Muscle of arm (tissue), 12 donors: ENCODE data around the gene STARD13. TPM values are rescaled to one million over a fixed set of nuclear protein-coding genes. Genes with fewer than 3 reads are reported as not detected.
"Not testable (repeated sequence)": the region's sequence is repeated elsewhere in the genome, so short reads cannot be mapped to it uniquely, and the experiment has no call there.

Experiments used
- DNase-seq: peaks from one replicate; pipeline ENCODE4 v3.0.0-alpha.2; 2013
- polyA plus RNA-seq, 12 donors: library from polyadenylated mRNA; unstranded; fragments of 120-200 nt; gene quantifications; one replicate each; pipeline ENCODE4 v1.2.1, GENCODE V29; 2013; ENCODE audit not compliant: insufficient read length in 12 of 12

Gene STARD13
- polyA plus RNA-seq, 12 donors = 16.8 to 72.0 (median 22.7) TPM

GRCh38 chr13:33259296-33259695 is 26.3 kb downstream of the STARD13 start:
- no peak for DNase-seq

DNA sequence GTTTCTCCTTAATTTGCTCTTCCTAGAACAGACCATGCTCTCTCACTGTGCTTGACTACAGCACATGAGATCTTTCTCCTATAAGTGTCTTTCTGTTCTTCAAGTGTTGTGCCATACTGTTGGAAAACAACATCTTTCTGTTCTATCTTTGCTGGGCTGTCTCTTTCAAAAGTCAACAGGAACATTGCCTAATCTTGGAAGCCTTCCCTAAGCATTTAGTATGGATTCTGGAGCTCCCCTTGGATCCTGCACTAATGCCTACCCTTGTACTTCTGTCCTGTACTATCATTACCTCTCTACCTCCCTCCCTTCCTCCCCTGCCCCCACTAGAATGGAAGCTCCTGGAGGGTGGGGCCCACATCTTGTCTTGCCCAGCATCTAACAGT is 26.8 kb downstream of the STARD13 start:
- DNase-seq = no peak

GRCh38 chr13:33257841-33258807 is 27.4 kb downstream of the STARD13 start:
- no peak for DNase-seq

DNA sequence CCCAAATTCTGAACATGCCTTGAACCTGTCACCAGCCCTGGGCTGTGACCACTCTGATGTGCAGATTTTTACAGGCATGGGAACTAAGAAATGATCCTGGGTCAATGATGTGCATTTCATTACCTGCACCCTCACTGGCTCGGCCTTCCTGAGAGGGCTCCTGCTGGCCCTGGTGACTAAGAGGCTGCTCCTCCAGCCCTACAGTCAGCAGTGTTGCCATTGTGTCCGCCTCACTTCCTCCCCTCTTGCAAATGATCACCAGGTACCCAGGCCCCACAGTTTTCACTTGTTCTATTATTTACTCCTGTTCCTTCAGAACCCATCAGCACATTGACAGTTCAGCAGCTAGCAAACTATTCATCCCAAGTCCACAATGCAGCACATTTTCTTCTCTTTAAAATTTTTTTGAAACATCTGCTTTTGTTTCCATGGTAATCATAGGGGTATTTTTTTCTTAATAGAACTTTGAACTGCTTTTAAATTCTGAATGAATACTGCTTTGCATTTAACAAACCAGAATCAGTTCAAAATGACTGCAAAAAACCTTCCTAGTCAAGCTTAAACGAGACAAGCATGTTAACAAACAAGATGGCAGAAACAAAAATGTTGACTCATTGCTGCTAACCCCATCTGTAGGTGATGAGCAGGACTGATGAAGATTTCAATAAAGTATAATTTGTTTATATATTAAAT is 29.3 kb downstream of the STARD13 start:
- no peak for DNase-seq

- no peak for DNase-seq
These were observed 33.4 kb downstream of the STARD13 start for GRCh38 chr13:33252135-33252534.

DNA sequence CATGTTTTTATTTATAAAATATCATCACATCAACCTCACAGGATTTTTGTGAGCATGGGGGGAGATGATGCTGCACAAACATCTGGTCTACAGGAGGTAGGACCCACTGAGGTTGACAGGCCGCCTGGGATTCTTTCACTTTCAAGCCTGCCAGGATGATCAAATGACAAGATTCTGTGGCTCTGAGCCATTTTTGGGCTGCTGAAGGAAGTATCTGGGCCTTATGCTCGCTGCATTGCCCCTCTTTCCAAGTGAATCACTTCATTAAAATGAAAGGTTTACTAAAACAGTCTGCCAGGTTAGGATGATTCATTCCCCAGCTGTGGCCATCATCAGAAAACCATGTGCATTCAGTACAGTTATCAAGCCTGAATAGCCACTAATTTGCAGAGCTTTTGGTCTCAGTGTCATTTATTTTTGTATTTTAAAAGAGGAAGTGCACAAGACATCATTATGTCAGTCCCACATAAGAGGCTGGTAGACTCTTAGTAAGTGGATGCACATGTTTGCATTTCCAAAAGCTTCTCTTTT is 34.4 kb downstream of the STARD13 start:
- peak; percentile 80 for DNase-seq

DNA sequence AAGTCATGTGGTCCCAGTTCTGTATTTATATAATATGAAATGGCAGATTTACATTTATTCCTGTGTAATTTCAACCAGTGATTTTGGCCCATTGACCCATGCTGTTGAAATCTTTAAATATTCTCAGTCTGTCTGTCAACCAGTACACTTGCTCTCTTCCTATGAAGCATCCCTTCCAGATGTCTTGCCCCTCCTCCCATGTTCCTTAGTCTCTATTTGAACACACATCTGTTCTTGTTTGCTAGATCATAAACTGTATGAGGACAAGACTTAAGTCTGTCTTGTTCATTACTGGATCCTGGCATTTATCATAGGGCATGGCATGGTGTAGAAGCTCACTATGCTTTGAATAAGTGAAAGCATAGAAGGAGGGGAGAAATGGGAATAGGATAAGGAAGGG is 34.9 kb downstream of the STARD13 start:
- DNase-seq = peak; percentile 25

DNA sequence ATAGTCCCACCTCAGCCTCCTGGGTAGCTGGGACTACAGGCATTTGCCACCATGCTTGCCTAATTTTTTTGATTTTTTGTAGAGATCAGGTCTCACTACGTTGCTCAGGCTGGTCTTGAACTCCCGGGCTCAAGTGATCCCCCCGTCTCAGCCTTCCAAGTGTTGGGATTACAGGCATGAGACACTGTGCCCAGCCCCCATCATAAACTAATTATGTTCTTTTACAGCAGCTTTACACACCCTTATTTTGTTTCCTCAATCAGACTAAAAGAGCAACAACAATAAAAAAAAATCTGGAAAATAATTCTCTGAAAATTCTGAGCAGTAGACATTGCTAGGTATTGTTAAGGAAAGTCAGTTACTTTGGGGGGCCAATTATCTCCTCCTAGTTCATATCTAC is 35.7 kb downstream of the STARD13 start:
- DNase-seq = no peak

GRCh38 chr13:33249066-33249465 is 36.5 kb downstream of the STARD13 start:
- DNase-seq = no peak

DNA sequence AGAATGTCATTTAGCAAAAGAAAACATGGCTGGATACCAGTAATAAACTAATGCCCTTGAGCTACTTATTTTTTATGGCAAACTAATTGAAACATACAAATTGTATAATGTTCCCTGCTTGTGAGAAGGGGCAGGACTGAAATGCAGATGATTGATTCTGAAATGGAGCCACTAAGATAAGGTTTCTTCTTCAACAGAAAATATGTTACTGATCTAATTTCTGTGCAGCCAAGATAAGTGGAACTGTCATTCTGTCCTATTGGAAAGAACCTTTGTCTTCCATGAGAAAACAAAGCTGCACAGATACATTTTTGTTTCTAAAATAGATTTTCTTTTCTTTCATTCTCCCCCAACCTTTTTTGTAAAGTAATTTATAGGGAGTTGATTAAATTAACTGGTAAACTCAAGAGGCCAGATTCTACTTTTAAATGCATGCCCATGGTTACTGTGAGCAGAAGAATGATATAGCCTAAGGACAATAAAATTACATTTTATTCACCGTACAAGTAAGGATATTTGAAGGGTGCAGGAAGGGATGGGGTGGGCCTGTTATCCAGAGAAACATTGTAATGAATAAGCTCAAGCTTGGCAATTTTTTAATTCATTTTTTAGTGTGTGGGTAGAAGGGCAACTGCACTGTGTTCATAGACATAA is 39.9 kb downstream of the STARD13 start:
- no peak for DNase-seq

DNA sequence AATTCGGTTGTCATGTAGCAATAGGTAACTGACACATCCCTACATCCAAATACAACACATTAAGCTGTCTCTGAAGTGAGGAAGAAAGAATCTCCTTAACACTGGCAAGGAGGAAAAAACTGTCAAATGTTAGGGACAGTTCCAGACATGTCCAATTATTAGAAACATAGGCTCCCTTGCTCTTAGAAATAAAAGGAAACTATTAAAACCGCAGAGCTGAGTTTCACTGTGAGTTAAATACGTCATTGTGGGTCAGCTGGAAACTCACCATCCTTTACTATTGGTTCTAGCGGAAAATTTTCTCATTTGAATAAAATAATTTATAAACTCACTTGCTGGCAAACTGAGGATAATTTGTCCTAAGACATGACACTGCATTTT is 40.7 kb downstream of the STARD13 start:
- no peak for DNase-seq

DNA sequence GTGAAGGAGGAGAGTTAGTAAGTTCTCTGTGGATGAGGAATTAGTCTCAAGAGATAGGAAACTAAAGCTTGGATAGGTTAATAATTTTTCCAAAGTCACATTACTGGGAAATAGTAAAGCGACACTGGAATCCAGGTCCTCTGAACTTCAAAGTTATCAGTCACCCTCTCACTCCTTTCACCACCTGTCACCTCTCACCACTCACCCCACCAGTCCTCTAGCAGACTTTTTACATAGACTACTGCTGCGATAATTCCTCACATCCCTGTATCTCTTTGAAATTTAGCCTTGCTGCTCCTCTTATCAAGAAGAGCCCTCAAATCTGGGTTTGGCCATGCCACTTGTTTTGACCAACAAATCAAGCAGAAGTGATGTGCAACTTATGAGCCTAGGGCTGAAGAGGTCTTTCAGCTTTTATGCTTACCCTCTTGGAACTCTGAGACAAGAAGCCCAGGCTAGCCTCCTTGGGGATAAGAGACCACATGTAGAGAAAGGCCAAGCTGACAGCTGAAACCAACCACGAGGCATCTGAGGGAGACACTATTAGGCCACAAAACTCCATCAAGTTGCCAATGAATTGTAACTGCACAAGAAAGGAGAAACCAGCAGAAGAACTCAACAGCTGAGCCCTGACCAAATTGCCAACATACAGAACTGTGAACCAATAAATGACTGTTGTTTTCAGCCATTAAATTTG is 41.2 kb downstream of the STARD13 start:
- DNase-seq = no peak

GRCh38 chr13:33242984-33243617 is 42.5 kb downstream of the STARD13 start:
- DNase-seq = no peak

DNA sequence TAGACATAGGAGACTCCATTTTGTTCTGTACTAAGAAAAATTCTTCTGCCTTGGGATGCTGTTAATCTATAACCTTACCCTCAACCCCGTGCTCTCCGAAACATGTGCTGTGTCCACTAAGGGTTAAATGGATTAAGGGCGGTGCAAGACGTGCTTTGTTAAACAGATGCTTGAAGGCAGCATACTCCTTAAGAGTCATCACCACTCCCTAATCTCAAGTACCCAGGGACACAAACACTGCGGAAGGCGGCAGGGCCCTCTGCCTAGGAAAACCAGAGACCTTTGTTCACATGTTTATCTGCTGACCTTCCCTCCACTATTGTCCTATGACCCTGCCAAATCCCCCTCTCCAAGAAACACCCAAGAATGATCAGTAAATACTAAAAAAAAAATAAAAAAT is 43.2 kb downstream of the STARD13 start:
- not testable (repeated sequence) for DNase-seq

- no peak for DNase-seq
These were observed 49.5 kb downstream of the STARD13 start for GRCh38 chr13:33236021-33236420.

GRCh38 chr13:33235564-33235963 is 50.0 kb downstream of the STARD13 start:
- peak; percentile 27 for DNase-seq

DNA sequence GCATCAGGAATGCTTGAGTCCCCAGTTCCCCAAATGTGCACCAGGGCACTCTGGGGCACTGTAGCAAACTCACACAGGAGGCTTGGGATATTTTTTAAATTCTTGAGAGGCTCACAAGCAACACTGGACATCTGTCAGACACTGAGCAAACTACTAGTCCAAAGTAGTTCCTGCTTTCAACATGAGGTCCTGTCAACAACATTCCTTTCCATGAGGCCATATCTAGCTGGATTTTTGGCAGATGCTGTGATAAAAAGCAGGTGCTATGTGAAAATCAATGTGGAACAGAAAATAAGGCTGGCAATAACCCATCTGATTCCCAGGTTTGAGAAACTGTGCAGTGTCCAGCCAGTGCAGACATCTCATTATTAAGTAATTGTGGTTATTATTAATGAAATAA is 50.5 kb downstream of the STARD13 start:
- peak; percentile 43 for DNase-seq

DNA sequence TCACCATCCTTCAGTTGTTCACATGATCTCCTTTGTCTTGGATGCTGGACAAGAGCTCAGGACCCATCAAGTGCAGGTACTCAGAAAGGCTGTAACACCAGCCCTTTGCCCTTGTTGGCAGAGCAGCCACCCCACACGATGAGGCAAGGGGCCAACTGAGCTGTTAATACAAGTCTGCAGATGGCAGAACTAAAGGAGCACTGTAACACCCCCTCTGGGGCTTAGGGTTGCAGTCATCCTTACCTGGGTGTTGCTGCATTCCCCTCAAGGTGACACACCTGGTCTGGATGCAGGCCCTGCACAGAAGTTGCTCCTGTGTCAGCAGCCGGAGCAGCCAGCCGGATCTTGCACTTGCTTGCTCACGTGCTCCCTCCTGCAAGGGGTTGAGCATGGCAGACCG is 52.0 kb downstream of the STARD13 start:
- no peak for DNase-seq

DNA sequence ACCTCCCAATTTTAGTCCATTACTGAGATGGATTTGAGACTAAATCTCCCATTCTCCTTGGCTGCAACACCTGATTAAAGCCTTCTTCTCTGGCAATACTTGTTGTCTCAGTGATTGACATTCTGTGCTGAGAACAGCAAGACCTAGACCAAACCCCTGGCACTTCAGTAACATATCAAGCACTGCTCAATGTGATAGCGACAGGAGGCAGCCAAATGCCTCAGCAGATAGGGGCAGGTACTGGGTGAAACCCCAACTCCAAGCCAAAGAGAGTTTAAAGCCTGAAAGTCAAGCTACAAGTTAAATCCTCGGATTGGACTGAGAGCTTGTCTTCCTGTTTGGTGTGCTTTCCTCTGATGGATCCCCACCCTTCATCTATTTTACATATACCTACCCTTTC is 52.7 kb downstream of the STARD13 start:
- no peak for DNase-seq

DNA sequence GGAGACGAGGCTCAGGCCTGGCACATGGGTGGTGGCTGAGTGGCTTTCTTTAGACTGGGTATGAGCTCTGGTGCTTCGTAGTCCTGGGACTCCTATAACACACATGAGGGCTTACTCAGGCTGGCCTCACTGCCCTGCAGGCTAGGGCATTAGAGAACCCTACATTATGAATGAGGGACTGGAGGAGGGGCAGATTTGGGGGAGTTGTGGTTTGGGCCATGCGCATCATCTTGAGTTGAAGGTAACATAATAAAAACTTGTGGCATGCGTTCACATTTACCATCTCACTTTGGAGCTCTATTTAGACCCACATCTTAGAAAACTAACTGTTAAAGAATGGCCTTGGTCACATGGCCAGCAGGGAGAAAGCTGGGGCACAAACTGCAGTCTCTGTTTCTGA is 54.2 kb downstream of the STARD13 start:
- DNase-seq = no peak

- DNase-seq = no peak
These were observed 55.2 kb downstream of the STARD13 start for GRCh38 chr13:33230178-33230881.
